HG03139 (cell line): ENCODE data around the gene RFTN1.

Experiments used
- ATAC-seq: cut with Tn5 transposase; IDR thresholded peaks from one replicate; pipeline ENCODE4 v1.9.1; 2021; ENCODE audit not compliant: unreplicated experiment

Gene RFTN1, protein sequence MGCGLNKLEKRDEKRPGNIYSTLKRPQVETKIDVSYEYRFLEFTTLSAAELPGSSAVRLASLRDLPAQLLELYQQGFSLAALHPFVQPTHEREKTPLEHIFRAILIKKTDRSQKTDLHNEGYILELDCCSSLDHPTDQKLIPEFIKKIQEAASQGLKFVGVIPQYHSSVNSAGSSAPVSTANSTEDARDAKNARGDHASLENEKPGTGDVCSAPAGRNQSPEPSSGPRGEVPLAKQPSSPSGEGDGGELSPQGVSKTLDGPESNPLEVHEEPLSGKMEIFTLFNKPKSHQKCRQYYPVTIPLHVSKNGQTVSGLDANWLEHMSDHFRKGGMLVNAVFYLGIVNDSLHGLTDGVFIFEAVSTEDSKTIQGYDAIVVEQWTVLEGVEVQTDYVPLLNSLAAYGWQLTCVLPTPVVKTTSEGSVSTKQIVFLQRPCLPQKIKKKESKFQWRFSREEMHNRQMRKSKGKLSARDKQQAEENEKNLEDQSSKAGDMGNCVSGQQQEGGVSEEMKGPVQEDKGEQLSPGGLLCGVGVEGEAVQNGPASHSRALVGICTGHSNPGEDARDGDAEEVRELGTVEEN

DNA sequence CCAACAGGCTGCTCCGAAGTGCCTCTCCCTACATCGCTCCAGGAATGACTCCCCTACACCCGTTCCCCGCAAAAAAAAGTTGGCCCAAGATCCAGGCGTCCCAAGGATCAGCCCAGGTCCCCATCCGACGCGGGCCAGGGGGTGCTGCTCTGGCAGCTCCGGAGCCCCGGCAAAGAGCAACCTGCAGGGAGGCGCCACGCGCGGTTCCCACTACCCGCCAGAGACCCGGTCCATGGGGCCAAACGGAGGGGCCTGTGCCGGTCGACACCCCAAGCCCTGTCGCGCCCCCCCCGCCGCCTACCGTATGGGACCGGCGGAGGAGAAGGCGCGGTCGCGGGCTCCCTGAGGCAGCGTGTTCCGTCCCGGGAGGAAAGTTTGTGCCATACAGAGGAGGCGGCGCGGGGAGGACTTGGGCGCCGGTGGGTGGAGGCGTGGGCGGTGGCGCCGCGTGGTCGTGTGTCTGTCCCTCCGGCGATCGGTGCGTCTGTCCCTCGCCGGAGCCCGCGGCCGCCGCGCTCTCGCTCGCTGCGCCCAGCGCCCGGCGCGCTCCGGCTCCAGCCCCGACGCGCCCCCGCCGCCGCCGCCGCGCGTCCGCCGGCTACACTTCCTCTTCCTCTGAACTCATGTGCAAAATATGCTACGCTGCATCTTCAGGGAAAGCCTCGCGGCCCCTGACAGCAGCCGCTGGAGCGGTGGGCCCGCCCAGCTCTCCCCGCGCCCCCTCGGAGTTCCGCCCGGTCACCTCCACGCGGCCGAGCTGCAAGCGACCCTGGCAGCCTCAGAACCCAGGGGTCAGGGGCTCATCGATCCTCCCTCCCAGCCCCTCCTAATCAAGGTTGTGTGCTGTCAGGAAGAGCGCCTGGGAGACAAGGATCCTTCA lies at the start of gene RFTN1:
Gene RFTN1 (minus strand): TSS at position 559 of the 880 bp plus-strand sequence. CDS start 19,830 bp downstream, outside the sequence.
- ATAC-seq: no peak

DNA sequence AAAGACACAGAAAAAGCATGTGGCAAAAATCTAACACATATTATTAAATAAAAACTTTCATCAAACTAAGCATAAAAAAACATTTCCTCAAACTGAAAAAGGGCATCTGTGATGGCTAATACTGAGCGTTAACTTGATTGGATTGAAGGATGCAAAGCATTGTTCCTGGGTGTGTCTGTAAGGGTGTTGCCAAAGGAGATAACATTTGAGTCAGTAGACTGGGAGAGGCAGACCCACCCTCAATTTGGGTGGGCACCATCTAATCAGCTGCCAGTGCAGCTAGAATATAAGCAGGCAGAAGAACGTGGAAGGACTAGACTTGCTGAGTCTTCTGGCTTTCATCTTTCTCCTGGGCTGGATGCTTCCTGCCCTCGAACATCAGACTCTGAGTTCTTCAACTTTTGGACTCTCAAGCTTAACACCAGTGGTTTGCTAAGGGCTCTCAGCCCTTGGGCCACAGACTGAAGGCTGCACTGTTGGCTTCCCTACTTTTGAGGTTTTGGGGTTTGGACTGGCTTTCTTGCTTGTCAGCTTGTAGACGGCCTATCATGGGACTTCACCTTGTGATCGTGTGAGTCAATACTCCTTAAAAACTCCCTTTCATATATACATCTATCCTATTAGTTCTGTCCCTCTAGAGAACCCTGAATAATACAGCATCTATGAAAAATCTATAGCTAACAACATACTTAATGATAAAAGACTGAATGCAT lies 46.3 kb upstream of the RFTN1 start:
- ATAC-seq: no peak

DNA sequence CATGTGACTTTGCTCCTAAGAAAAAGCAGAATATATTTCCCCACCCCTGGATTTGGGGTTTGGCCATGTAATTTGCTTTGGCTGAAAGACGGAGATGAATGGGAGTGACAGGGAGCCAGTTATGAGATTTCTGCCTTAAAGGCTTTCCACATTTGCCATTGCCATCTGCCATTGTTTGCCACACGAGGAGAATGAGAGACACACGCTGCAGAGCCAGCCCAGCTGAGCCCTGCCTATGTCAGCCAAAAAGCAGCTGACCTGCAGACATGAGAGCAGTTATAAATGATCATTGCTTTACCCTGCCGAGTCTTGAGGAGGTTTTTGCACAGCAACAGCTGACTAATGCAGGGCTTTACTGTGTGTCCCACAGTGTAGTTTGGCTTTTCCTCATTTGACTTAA lies 40.6 kb upstream of the RFTN1 start:
- no peak for ATAC-seq

DNA sequence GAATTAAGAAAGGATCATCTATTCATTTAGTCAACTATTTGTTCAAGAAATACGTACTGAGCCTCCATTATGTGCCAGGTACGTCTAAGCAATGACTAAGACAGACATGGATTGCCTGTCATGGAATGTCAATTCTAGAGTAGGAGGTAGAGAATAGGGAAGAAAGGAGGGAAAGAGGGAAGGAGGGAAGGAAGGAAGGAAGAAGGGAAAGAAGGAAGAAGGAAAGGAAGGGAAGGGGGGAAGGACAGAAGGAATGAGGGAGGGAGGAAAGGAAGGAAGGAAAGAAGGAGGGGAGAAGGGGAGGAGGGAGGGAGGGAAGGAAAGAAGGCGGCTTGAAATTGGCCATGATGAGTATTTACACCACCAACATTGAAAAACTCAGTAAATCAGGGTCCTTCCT lies 39.3 kb upstream of the RFTN1 start:
- no peak for ATAC-seq

DNA sequence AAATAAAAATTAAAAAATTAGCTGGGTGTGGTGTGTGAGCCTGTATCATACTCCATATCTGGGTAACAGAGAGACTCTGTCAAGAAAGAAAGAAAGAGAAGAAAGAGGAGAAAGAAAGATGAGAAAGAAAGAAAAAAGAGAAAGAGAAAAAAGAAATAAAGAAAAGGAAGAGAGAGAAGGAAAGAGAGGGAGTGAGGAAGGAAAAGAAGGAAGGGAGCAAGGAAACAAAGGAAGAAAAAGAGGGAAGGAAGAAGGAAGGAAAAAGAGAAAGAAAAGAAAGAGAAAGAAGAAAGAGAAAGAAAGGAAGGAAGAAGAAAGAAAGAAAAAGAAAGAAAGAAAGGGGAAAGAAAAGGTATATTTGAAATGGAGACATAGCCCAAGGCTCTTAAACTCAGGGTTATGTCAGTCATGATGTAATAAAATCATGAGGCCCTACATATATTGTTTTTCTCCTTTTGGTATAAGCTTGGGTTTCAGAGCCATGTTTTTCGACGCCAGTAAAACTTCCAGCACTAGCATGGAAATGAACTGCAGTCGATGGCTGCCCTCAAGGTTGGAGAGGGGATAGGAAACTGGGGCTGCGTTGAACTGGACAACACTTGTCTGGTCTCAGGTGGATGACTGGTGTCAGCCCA lies 38.0 kb upstream of the RFTN1 start:
- ATAC-seq: no peak

DNA sequence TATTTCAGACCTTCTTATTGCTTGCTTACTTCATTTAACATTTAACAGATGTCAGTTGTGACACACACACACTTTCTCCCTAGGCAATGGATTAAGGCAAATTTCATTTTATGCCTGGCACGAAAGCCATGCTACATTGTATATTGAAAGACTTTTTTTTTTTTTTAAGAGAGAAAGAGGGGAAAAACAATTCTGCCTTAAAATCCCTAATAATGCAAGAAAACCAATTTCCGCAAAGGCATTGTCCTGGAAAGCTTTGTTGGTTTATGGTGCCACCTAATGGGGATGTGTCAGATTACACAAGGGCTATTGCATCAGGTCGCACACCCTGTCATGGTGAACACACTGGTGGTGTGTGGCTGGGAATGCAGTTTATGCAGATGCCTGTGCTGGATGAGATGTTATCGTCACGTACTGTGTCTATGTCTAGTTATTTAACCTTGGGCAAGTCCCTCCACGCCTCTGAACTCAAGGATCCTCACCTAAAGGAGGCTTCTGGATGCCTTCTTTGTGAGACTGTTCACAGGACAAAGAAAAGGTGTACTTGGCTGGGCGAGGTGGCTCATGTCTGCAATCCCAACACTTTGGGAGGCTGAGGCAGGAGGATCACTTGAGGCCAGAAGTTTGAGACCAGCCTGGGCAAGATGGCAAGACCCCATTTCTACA lies 37.3 kb upstream of the RFTN1 start:
- ATAC-seq: peak; percentile 88

DNA sequence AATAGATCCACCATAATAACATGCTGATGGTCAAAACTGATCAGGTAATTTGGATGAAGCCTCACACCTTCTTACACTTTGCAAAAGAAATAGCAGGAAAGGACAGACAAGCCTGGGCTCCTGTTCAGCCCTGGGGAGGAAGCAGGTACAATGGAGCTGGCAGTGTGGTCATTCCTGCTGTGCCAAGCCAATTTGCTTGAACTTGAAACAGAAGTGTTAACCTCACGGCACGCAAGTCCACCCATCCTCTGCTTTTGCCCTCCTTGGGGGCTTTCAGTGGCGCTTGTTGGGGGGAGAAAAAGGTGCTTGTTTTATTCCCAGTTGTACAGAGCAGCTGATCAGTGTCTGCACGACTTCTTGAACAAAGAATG lies 36.8 kb upstream of the RFTN1 start:
- ATAC-seq: no peak

DNA sequence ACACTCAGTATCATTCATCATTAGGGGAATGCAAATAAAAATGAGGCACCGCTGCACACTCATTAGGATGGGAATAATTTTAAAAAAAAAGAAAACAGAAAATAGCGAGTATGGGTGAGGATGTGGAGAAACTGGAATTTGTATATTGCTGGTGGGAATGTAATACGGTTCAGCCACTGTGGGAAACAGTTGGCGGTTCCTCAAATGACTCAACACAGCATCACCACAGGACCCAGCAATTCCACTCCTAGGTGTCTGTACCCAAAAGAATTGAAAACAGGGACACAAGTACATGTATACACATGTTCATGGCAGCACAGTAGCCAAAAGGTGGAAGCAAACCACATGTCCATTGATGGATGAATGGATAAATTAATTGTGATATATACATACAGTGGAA lies 35.2 kb upstream of the RFTN1 start:
- ATAC-seq: no peak

DNA sequence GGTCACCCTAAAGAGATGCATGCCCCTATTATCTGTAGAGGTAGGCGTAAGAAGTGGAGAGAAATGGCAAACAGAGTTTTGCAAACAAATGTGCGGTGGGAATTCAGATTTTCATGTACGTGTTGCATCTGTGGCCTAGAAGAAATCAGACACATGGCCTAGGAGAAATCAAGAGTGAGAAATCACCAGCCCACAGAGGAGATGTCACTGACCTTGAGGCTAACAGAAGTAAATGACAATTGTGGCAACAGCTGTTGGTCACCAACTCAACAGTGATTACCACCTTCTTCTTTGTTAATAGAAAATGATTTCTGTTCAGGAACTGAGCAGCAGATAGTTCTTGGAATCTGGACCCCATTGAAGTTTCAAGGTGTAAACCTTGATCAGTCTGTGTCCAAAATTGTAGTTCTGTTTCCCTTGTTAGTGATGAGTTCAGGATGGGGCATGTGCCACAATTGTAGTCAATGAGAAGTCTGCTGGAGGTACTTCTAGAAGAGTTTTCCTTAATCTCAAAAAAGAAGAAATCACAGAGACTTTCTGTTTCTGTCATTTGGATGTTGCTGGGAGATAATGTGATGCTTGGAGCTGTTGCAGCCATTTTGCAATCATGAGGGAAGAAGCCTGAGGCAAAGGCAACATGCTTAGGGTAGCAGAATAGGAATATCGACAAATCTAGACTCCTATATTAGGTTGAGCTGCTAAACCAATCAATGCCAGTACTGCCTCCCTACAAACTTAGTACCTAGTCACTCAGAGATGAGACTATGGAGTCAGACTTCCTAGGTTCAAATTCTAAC lies 34.3 kb upstream of the RFTN1 start:
- ATAC-seq: no peak

DNA sequence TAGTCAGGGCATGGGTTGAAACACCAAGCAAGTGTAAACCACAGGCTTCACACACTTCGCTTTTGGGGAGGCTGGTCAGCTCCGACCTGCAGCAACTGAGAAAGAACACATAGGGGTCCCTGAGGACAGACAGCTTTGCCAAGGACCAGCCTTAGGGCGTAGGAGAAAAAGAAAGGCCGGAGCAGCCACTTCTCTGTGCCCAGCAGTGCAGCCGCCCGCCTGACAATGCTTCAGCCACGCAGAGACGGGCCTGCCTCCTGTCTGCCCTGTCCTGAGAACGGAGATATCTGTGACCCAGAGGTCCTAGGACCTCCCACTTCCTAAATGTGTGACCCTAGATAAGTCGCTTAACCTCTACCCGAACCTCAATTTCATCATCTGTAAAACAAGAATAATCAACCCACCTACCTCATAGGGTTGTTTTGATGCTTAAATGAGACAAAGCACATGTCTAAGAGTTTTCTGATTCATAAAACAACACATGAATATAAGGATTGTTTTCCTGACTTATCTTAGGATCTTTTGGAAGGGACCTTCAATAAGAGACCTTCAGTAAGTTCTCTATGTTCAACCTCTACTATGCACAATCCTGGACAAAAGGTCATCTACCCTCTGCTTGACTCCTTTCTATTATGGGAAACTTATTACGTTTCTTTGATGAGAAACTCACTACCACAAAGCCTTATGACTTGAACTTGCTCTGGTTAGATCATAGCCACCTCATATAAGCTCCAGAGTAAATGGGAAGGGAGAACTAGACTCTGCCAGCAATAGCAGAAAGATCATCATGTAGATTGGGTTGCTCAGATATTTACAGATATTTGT lies 32.9 kb upstream of the RFTN1 start:
- ATAC-seq: no peak

DNA sequence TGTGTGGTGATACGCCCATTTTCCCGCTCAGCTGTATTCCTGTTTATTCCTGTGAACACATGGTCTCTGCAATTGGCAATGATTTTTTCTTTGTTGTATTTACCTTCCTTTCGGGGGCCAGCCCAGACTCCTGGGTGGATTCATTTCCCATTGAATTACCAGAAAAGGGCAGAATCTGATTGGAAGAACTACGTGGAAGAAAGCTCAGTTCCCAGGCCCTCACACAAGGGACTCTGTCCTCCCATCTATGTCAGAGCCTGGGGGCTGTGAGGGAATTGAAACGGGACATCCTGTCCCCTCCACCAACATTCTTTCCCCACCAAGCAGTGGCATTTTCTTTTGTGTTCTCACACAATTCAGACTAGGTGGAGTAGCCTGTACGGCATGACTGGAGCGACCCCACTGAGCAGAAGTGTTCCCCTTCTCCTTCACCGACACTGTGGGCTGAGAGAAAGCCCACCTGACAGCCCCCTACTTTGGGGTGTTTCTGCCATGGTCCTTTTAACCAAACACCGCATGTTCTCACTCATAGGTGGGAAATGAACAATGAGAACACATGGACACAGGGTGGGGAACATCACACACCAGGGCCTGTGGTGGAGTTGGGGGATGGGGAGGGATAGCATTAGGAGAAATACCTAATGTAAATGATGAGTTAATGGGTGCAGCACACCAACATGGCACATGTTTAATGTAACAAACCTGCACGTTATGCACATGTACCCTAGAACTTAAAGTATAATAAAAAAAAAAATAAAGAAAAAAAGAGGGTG lies 32.1 kb upstream of the RFTN1 start:
- ATAC-seq: no peak

DNA sequence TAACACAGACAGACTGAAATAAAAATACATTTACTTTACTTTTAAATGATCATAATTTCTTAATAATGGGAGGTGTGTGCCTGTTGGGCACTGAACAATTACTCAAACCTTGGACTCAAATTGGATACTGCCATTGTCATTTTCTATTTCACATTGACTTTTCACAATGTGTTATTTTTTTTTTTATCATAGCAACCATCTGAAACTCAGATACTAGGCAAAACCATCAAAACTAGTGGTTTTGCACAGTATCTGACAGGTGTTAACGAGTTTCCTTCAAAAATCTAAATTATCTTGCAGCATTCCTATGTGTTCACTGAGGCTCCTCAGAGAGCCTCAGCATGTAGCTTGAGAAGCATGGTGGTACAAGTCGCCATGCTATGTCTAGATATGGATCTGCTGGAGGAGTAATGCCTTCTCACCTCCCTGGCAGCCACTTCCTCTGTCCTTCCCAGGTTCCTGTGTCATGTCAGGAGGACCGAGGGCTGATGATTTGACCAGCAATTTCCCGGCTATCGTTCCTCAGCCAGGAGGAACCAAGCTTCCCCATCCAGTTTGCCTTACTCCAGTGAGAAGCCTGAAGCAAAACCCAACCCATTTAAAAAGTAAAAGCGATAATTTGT lies 29.9 kb upstream of the RFTN1 start:
- no peak for ATAC-seq

DNA sequence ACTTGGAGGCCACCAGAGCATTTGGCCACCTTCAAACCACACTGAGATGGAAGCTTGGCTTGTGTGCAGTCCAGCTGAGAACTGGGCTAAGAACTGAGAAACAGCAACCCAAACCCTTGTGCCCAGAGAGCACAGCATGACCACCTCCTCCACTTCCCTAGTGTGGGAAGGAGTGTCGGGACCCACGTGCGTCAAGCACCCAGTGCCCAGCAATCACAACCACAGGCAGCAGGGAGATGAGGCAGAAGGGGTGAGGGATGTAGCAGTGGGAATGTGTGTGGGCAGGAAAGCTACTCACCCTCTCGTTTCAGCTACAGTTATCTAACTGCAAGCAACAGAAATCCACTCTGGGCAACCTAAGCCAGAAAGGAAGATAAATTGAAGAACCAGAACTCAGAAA lies 25.0 kb upstream of the RFTN1 start:
- ATAC-seq: no peak

DNA sequence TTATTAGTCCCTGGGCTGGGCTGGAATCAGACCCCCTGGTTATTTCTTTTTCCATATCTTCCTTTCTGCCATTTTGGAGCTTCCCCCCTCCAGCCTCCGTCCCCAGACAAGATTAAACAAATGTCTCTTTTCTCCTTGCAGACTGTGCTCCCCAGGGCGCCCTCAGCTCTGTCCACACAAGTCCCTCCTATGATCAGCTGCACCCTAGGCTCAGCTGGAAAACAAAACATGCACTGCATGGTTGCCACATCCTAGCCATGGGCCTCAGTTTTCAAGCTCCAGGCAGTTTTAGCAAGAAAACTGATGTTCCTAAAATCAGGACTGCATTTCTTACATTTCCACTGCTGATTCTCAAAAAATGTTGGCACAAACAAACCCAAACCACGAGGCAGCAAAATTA lies 23.5 kb upstream of the RFTN1 start:
- ATAC-seq: no peak

DNA sequence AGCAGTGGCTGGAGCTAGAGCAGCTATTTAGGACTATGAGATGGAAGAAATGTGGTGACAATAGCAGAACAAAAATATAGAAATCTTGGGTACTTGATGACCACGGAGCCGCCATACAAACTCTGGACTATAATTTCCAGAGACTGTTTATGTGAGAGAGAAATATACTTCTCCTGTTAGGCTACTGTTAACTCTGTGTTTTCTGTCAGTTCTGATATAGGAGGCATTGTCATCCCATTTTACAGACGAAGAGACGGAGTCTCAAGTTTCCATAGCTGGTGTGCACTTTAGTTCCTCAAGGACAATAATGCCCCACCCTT lies 22.8 kb upstream of the RFTN1 start:
- ATAC-seq: no peak

DNA sequence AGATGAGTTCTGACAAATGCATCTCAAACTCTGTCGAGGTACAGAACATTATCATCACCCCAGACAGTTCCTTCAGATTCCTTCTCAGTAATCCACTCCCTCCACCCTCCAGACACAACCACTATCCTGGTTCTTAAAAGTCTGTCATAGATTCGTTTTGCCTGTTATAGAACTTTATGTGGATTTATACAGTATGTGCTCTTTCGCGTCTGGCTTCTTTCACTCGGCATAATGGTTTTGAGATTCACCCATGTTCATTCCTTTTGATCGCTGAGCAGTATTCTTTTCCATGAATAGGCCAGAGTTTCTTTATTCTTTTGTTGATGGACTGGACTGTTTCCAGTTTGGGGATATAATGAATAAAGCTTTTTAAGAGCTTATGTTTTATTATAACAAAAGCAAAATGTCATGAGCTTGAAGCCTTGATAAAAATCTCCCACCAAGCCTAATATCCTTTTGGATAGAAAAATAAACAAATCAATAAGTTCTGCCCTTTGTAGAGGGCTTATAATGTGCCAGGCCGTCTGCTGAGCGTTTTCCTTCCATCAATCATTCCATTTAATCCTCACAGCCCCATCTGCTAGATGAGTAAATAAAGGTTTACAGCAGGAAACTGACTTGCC lies 21.3 kb upstream of the RFTN1 start:
- ATAC-seq: no peak

DNA sequence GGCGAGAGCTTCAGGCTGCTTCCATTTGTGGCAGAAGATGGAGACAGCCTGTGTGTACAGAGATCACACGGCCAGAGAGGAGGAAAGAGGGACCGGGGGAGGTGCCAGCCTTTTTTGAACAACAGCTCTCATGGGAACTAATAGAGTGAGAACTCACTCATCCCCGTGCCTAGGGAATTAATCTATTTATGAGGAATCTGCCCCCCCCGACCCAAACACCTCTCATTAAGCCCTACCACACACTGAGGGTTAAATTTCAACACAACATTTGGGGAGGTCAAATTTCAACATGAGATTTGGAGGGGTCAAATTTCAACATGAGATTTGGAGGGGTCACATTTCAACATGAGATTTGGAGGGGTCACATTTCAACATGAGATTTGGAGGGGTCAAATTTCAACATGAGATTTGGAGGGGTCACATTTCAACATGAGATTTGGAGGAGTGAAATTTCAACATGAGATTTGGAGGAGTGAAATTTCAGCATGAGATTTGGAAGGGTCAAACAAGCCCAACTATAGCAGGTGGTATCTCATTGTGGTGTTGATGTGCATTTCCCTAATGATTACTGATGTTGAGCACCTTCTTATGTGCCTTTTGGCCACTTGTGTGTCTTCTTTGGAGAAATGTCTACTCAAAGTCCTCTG lies 20.6 kb upstream of the RFTN1 start:
- ATAC-seq: no peak
